Measurements from ENCODE around the gene RGS3.

RGS3 gene

GRCh38 chr9:113580954-113581311, 117.4 kb downstream of the RGS3 start:
- DNase-seq, result peak in 1 of 2 experiments; percentile 21
- TF ChIP-seq POLR2A (IDR thresholded peaks at IDR 0.05; ENCODE audit: low read length) (no peak), GATA1 (IDR thresholded peaks at IDR 0.05; ENCODE audit: low read depth, low read length) (no peak)

DNA sequence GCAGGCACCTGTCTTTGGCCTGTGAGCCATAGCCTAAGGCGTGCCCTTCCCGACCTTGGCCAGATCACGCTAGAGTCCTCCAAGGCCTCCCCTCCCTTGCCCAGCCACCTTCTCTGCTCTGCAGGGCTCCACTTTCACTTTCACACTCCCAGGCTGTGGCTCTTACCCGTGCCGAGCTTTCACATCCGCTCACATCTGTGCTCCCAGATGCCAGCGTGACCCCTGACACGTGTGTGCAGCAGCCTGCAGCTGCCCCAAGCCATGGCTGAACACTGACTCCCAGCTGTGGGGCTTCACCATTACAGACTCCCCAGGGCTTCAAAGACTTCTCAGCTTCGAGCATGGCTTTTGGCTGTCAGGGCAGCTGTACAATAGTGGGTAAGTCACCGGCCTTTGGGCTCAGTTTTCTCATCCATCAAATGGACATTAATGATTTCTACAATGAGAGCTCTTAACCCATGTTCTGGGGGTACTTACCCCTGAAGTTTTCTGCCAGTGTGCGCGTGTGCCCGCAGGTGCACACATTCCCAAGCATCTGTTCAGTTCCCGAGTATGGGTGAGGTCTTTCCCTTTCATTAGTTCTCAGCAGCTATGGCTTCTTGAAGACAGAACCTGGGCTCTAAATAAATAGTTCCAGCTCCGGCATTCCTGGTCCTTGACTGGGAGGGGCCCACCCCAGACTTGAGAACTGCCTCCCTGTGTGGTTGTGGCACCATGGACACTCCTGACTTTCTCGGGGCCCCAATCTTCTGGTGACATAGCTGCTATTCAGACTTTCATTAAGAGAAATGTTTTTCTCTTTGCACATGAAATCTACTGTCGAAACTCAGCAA, 118.6 kb downstream of the RGS3 start:
- peak; percentile 78 to 84 for DNase-seq
- no peak for TF ChIP-seq GATA1 (IDR thresholded peaks at IDR 0.05; ENCODE audit: low read depth, low read length)
- TF ChIP-seq POLR2A (IDR thresholded peaks at IDR 0.05; ENCODE audit: low read length), result peak; percentile 24

GRCh38 chr9:113582698-113583200, 119.2 kb downstream of the RGS3 start:
- TF ChIP-seq GATA1 (IDR thresholded peaks at IDR 0.05; ENCODE audit: low read depth, low read length), result no peak
- TF ChIP-seq POLR2A (IDR thresholded peaks at IDR 0.05; ENCODE audit: low read length), result no peak
- no peak for DNase-seq

- TF ChIP-seq POLR2A (IDR thresholded peaks at IDR 0.05; ENCODE audit: low read length) (no peak), GATA1 (IDR thresholded peaks at IDR 0.05; ENCODE audit: low read depth, low read length) (no peak)
Observed at GRCh38 chr9:113583511-113584427, 120.2 kb downstream of the RGS3 start.

GRCh38 chr9:113584428-113585084, 121.0 kb downstream of the RGS3 start:
- no peak for TF ChIP-seq GATA1 (IDR thresholded peaks at IDR 0.05; ENCODE audit: low read depth, low read length)
- no peak for TF ChIP-seq POLR2A (IDR thresholded peaks at IDR 0.05; ENCODE audit: low read length)
- DNase-seq, result peak; percentile 51 to 65

More at GRCh38 chr9:113583511-113584427, 120.2 kb downstream of the RGS3 start:
- DNase-seq, result no peak

DNA sequence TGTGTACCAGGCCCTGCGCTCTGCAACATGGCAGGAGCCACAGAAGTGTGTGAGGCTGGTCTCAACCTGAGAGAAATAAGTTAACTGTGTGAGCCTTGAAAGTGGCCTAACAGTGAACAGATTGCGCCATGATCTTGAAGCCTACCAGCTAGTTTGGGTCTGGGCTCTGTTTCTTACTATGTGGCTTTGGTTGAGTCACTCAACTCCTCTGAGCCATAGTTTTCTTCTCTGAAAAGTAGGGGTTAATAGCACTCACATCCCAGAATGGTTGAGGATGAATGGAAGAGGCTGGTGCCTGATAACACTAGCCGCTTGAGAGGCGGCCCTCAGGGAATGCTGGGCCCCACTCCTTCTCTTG, 121.5 kb downstream of the RGS3 start:
- TF ChIP-seq POLR2A (IDR thresholded peaks at IDR 0.05; ENCODE audit: low read length) (no peak), GATA1 (IDR thresholded peaks at IDR 0.05; ENCODE audit: low read depth, low read length) (no peak)
- no peak for DNase-seq

GRCh38 chr9:113585555-113585954, 122.0 kb downstream of the RGS3 start:
- DNase-seq, result no peak
- no peak for TF ChIP-seq GATA1 (IDR thresholded peaks at IDR 0.05; ENCODE audit: low read depth, low read length)
- no peak for TF ChIP-seq POLR2A (IDR thresholded peaks at IDR 0.05; ENCODE audit: low read length)

GRCh38 chr9:113587471-113588031, 124.0 kb downstream of the RGS3 start:
- TF ChIP-seq GATA1 (IDR thresholded peaks at IDR 0.05; ENCODE audit: low read depth, low read length) (no peak), POLR2A (IDR thresholded peaks at IDR 0.05; ENCODE audit: low read length) (no peak)
- DNase-seq, result peak; percentile 69 to 76

GRCh38 chr9:113588242-113588810, 124.8 kb downstream of the RGS3 start:
- TF ChIP-seq GATA1 (IDR thresholded peaks at IDR 0.05; ENCODE audit: low read depth, low read length) (no peak), POLR2A (IDR thresholded peaks at IDR 0.05; ENCODE audit: low read length) (no peak)

GRCh38 chr9:113588936-113589335, 125.4 kb downstream of the RGS3 start:
- TF ChIP-seq POLR2A (IDR thresholded peaks at IDR 0.05; ENCODE audit: low read length) (no peak), GATA1 (IDR thresholded peaks at IDR 0.05; ENCODE audit: low read depth, low read length) (no peak)
- DNase-seq, result no peak

More at GRCh38 chr9:113588242-113588810, 124.8 kb downstream of the RGS3 start:
- no peak for DNase-seq

- no peak for DNase-seq
- TF ChIP-seq POLR2A (IDR thresholded peaks at IDR 0.05; ENCODE audit: low read length) (no peak), GATA1 (IDR thresholded peaks at IDR 0.05; ENCODE audit: low read depth, low read length) (no peak)
Observed at GRCh38 chr9:113589407-113589806, 125.9 kb downstream of the RGS3 start.

- no peak for TF ChIP-seq POLR2A (IDR thresholded peaks at IDR 0.05; ENCODE audit: low read length)
- no peak for TF ChIP-seq GATA1 (IDR thresholded peaks at IDR 0.05; ENCODE audit: low read depth, low read length)
- DNase-seq, result peak; percentile 34 to 43
Observed at GRCh38 chr9:113589890-113590289, 126.4 kb downstream of the RGS3 start.

DNA sequence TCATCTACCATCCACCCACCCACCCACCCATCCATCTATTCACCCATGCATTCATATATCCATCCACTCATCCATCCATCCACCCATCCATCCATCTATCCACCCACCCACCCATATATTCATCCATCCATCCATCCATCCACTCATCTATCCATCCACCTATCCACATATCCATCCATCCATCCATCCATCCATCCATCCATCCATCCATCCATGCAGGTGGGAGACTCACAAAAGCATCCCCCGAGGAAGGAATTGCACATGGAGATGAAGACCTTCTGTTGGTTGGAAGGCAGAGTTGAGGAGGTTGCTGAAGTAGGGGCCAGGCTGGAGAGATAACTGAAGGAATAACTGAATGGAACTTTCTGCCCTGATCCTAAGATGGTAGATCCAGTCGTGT, 126.9 kb downstream of the RGS3 start:
- TF ChIP-seq POLR2A (IDR thresholded peaks at IDR 0.05; ENCODE audit: low read length) (no peak), GATA1 (IDR thresholded peaks at IDR 0.05; ENCODE audit: low read depth, low read length) (no peak)

More for the DNA sequence above, 126.9 kb downstream of the RGS3 start:
- no peak for DNase-seq

All from erythroblast (primary cell).